Activated CD4-positive, alpha-beta memory T cell treated with anti-CD3 and anti-CD28 coated beads for 36 hours (primary cell): ENCODE data around the gene FADS1. TPM values are rescaled to one million over a fixed set of nuclear protein-coding genes. Genes with fewer than 3 reads are reported as not detected.

Source experiments
- CTCF ChIA-PET: fragments of 350-600 bp; sonication (Branson Sonifier 250); formaldehyde crosslinking; loops from one replicate; lab custom pipeline; 2021; ENCODE audit warnings: antibody characterized with exemption, inconsistent platforms; lab: Charles Lee
- POLR2A ChIA-PET: fragments of 350-600 bp; sonication (Branson Sonifier 250); formaldehyde crosslinking; loops from one replicate; lab custom pipeline; 2021; ENCODE audit warnings: antibody characterized with exemption; lab: Charles Lee
- DNase-seq: peaks from one replicate; pipeline ENCODE4 v3.0.0-alpha.2; 2020
- H3K27ac Mint-ChIP-seq: one replicate; pipeline ENCODE4 v1.8.0; 2021; ENCODE audit warnings: mixed read lengths
- H3K27me3 Mint-ChIP-seq: one replicate; pipeline ENCODE4 v1.8.0; 2021; ENCODE audit warnings: mixed read lengths
- H3K36me3 Mint-ChIP-seq: one replicate; pipeline ENCODE4 v1.8.0; 2021; ENCODE audit warnings: mixed read lengths
- H3K4me1 Mint-ChIP-seq: one replicate; pipeline ENCODE4 v1.8.0; 2021; ENCODE audit warnings: low read depth, mixed read lengths
- H3K4me3 Mint-ChIP-seq: one replicate; pipeline ENCODE4 v1.8.0; 2021; ENCODE audit warnings: mild to moderate bottlenecking, mixed read lengths
- H3K9me3 Mint-ChIP-seq: one replicate; pipeline ENCODE4 v1.8.0; 2021; ENCODE audit warnings: mixed read lengths
- intact Hi-C: fragments of 100-400 bp; cut with micrococcal nuclease; formaldehyde crosslinking; loops from one replicate; pipeline ENCODE4 v1.15.1; 2023
- total RNA-seq, 2 experiments: library from RNA; stranded (reverse); gene quantifications; one replicate each; pipeline ENCODE4 v1.2.3, GENCODE V29; 2021

Gene FADS1
- total RNA-seq, 2 experiments from 2014 or later: 24.9 to 26.5 TPM

- no peaks in the 10 kb centered on the region for H3K9me3 Mint-ChIP-seq
- H3K36me3 Mint-ChIP-seq: peaks cover 22% of the 10 kb centered on the region
- H3K4me1 Mint-ChIP-seq: peaks cover 4% of the 10 kb centered on the region
- no peak overlapping the region for H3K27ac Mint-ChIP-seq
- peaks cover 1% of the 10 kb centered on the region for H3K27me3 Mint-ChIP-seq
- POLR2A ChIA-PET: no interaction called here
- CTCF ChIA-PET: interaction anchor here (0.6 kb wide), 1 partner anchor 43 kb away, joined by 3 read pairs; no protein-coding TSS in a partner anchor
- no peak overlapping the region for H3K4me3 Mint-ChIP-seq
- no peak for DNase-seq
- intact Hi-C loops: no loop called here
These were observed 23.6 kb upstream of the FADS1 start for GRCh38 chr11:61840371-61840770.

- Mint-ChIP-seq H3K4me1 (peaks cover 7% of the 10 kb centered on the region), H3K27me3 (peaks cover 1% of the 10 kb centered on the region), H3K27ac (no peak overlapping the region), H3K4me3 (no peak overlapping the region), H3K36me3 (peaks cover 22% of the 10 kb centered on the region), H3K9me3 (no peaks in the 10 kb centered on the region)
- ChIA-PET CTCF (no interaction called here), POLR2A (no interaction called here)
- no peak for DNase-seq
- intact Hi-C loops: no loop called here
These were observed 22.9 kb upstream of the FADS1 start for GRCh38 chr11:61839742-61840141.

- DNase-seq: no peak
- intact Hi-C loops: no loop called here
- no peaks in the 10 kb centered on the region for H3K9me3 Mint-ChIP-seq
- no peak overlapping the region for H3K4me3 Mint-ChIP-seq
- peaks cover 1% of the 10 kb centered on the region for H3K27me3 Mint-ChIP-seq
- ChIA-PET POLR2A (interaction anchor here (0.9 kb wide), 1 partner anchor 35 kb away, joined by 3 read pairs; no protein-coding TSS in a partner anchor), CTCF (no interaction called here)
- H3K27ac Mint-ChIP-seq: no peak overlapping the region
- peaks cover 14% of the 10 kb centered on the region for H3K4me1 Mint-ChIP-seq
- peaks cover 22% of the 10 kb centered on the region for H3K36me3 Mint-ChIP-seq
These were observed 22.1 kb upstream of the FADS1 start for GRCh38 chr11:61838921-61839320.

DNA sequence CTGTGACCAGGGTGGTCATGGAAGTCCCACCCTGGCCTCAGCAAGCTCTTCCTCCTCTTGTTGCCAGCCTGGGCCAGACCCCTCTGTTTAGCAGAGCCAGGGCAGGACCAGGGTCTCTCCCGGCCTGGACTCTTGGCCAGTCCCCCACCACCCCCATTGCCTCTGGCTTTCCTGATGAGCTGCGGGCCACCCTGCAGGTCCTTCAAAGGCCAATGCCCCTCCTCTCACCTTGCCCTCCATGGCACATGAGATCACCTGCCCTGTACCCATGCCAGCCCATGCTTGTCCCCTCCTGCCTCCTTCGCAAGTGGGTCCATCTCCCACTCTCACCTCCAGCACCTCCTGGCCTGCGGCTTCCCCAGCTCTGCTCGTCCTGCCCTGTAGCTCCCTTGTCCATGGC lies 21.7 kb upstream of the FADS1 start:
- intact Hi-C loops: no loop called here
- no peak for DNase-seq
- Mint-ChIP-seq H3K36me3 (peaks cover 22% of the 10 kb centered on the region), H3K4me1 (peaks cover 18% of the 10 kb centered on the region), H3K27ac (no peak overlapping the region), H3K27me3 (peaks cover 1% of the 10 kb centered on the region), H3K4me3 (no peak overlapping the region), H3K9me3 (no peaks in the 10 kb centered on the region)
- ChIA-PET CTCF (no interaction called here), POLR2A (interaction anchor here (0.9 kb wide), 1 partner anchor 35 kb away, joined by 3 read pairs; no protein-coding TSS in a partner anchor)

GRCh38 chr11:61837411-61838005 lies 20.7 kb upstream of the FADS1 start:
- ChIA-PET POLR2A (no interaction called here), CTCF (no interaction called here)
- no peak for DNase-seq
- Mint-ChIP-seq H3K36me3 (peaks cover 20% of the 10 kb centered on the region), H3K4me1 (peaks cover 21% of the 10 kb centered on the region), H3K4me3 (no peak overlapping the region), H3K27me3 (peaks cover 1% of the 10 kb centered on the region), H3K9me3 (no peaks in the 10 kb centered on the region), H3K27ac (no peak overlapping the region)
- intact Hi-C loops: no loop called here

DNA sequence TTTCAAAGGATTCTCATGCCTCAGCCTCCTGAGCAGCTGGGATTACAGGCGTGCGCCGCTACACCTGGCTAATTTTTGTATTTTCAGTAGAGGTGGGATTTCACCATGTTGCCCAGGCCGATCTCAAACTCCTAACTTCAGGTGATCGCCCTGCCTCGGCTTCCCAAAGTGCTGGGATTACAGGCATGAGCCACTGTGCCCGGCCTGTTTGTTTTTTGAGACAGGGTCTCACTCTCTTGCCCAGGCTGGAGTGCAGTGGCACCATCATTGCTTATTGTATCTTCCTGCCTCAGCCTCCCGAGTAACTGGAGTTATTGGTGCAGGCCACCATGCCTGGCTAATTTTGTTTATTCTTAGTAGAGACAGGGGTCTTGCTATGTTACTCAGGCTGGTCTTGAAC lies 19.4 kb upstream of the FADS1 start:
- POLR2A ChIA-PET: no interaction called here
- no peak for DNase-seq
- Mint-ChIP-seq H3K27ac (no peak overlapping the region), H3K27me3 (peaks cover 3% of the 10 kb centered on the region), H3K36me3 (peaks cover 14% of the 10 kb centered on the region), H3K4me3 (no peak overlapping the region), H3K4me1 (peaks cover 21% of the 10 kb centered on the region), H3K9me3 (no peaks in the 10 kb centered on the region)
- CTCF ChIA-PET: no interaction called here
- intact Hi-C loops: no loop called here

DNA sequence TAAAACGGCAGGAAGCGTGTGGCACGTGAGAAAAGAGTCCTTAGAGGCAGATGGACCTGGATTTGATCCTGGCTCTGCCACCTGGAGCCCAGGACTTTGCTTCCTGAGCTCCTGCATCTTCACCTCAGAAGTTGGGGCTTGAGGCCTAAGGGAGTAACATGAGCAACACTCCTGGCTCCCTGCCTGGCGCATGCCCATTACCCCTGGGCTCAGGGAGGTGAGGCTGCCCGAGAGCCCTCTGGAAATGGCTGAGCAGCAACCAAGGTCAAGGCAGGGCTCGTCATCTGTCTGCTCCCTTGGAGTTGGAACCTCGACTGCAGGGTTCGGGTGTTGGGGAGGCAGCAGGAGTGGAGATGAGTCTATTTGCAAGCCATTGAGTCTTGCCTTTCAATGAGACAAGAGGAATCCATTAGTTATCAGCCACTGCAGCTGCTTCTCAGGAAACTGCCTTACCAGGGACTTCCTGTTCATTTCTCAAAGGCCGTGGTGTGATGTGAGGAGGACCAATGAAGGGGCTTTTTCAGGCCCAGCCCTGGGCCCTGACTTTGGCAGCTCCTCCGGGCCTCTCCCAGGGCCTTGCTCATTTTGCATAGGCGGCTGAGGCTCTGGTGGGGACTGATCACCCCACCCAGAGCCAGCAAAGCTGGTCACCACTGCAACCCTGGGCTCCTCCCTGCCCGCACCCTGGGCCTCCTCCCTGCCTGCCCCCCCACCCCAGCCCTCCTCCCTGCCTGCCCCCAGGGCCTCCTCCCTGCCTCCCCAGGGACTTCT lies 17.7 kb upstream of the FADS1 start:
- peak overlapping the region; percentile 89 for H3K27ac Mint-ChIP-seq
- H3K4me3 Mint-ChIP-seq: no peak overlapping the region
- peaks cover 3% of the 10 kb centered on the region for H3K36me3 Mint-ChIP-seq
- ChIA-PET POLR2A (interaction anchor here (0.9 kb wide), 1 partner anchor 16 kb away, joined by 4 read pairs; no protein-coding TSS in a partner anchor), CTCF (interaction anchor here (0.7 to 1.7 kb wide), 4 partner anchors 19 to 64 kb away, joined by 3 to 4 read pairs (median 3); no protein-coding TSS in a partner anchor)
- H3K27me3 Mint-ChIP-seq: peaks cover 7% of the 10 kb centered on the region
- intact Hi-C loops: no loop called here
- DNase-seq: peak; percentile 80
- H3K9me3 Mint-ChIP-seq: no peaks in the 10 kb centered on the region
- H3K4me1 Mint-ChIP-seq: peaks cover 23% of the 10 kb centered on the region

DNA sequence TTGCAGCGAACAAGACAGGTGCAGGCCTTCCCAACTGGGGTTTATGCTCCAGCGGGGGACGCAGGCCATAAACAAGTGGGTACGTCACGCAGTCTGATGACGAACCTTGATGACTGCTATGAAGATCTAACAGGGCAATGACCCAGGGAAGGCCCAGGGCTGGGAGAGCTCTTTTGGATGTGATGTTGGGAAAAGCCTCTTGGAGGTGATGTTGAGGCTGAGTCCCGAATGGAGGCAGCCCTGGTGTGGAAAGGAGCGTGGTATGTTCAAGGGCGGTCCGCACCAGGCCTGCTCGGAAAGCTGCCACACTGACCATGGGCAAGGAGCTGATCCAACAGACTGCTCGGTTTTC lies 17.1 kb upstream of the FADS1 start:
- H3K4me3 Mint-ChIP-seq: no peak overlapping the region
- peaks cover 2% of the 10 kb centered on the region for H3K36me3 Mint-ChIP-seq
- no peak for DNase-seq
- ChIA-PET POLR2A (no interaction called here), CTCF (interaction anchor here (0.7 to 1.7 kb wide), 4 partner anchors 19 to 65 kb away, joined by 3 to 4 read pairs (median 3); no protein-coding TSS in a partner anchor)
- H3K4me1 Mint-ChIP-seq: peaks cover 23% of the 10 kb centered on the region
- peak overlapping the region; percentile 89 for H3K27ac Mint-ChIP-seq
- no peaks in the 10 kb centered on the region for H3K9me3 Mint-ChIP-seq
- peaks cover 7% of the 10 kb centered on the region for H3K27me3 Mint-ChIP-seq
- intact Hi-C loops: no loop called here

DNA sequence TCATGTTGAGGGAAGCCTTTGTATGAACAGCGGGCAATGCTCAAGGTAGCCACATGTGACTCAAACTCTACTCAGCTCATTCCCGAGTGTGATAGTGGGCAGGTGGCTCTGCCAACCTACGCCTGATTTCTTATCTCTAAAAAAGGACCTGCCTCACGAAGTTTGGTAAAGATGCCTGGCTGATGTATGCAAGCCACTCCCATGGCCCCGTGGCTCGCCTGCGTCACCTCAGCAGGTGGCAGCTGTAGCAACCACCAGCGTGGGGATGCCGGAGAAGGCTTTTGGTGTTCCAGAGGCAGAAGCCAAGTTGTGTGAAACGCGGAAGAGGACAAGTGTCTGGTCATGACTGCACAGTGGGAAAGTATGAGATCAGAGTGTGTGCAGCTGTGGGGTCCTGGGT lies 16.7 kb upstream of the FADS1 start:
- POLR2A ChIA-PET: no interaction called here
- no peak overlapping the region for H3K4me3 Mint-ChIP-seq
- CTCF ChIA-PET: interaction anchor here (1.5 to 1.7 kb wide), 2 partner anchors 18 to 37 kb away, joined by 3 to 4 read pairs; no protein-coding TSS in a partner anchor
- H3K27me3 Mint-ChIP-seq: peaks cover 8% of the 10 kb centered on the region
- no peaks in the 10 kb centered on the region for H3K9me3 Mint-ChIP-seq
- H3K4me1 Mint-ChIP-seq: peaks cover 24% of the 10 kb centered on the region
- intact Hi-C loops: no loop called here
- peak overlapping the region; percentile 89 for H3K27ac Mint-ChIP-seq
- DNase-seq: no peak
- H3K36me3 Mint-ChIP-seq: peaks cover 2% of the 10 kb centered on the region

- Mint-ChIP-seq H3K4me3 (no peak overlapping the region), H3K27ac (no peak overlapping the region), H3K36me3 (peaks cover 2% of the 10 kb centered on the region), H3K9me3 (no peaks in the 10 kb centered on the region), H3K4me1 (peaks cover 24% of the 10 kb centered on the region), H3K27me3 (peaks cover 8% of the 10 kb centered on the region)
- POLR2A ChIA-PET: no interaction called here
- no peak for DNase-seq
- intact Hi-C loops: no loop called here
- CTCF ChIA-PET: interaction anchor here (1.7 kb wide), 1 partner anchor 18 kb away, joined by 3 read pairs; no protein-coding TSS in a partner anchor
These were observed 16.0 kb upstream of the FADS1 start for GRCh38 chr11:61832754-61833153.

DNA sequence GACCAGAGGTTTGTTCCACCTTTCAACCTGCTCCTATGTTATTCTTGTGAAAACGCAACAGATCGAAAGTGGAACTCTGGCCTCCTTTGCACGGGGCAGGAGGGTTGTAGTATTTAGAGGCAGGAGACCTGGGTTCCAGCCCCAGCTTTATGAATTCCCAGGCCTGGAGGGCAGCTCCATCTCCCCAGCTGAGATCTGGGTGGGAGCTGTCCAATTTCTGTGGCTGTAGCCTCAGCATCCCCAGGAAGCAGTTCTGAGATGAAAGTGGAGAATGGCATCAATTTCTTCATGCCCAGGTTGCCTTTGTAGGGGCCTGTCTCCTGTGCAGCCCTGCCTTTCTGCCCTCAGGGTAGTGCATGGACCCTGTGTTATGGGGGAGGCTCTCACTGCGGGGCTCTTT lies 15.4 kb upstream of the FADS1 start:
- H3K9me3 Mint-ChIP-seq: no peaks in the 10 kb centered on the region
- H3K4me3 Mint-ChIP-seq: no peak overlapping the region
- H3K36me3 Mint-ChIP-seq: peaks cover 2% of the 10 kb centered on the region
- no peak for DNase-seq
- CTCF ChIA-PET: interaction anchor here (0.6 kb wide), 1 partner anchor 116 kb away, joined by 3 read pairs; no protein-coding TSS in a partner anchor
- peaks cover 25% of the 10 kb centered on the region for H3K4me1 Mint-ChIP-seq
- POLR2A ChIA-PET: no interaction called here
- H3K27me3 Mint-ChIP-seq: peaks cover 9% of the 10 kb centered on the region
- intact Hi-C loops: no loop called here
- no peak overlapping the region for H3K27ac Mint-ChIP-seq
